Measurements from ENCODE around the gene CTSC. TPM values are rescaled to one million over a fixed set of nuclear protein-coding genes. Genes with fewer than 3 reads are reported as not detected.

The CTSC gene
- total RNA-seq, 1 experiment from 2014 or later = 269 TPM

GRCh38 chr11:88320149-88320559 lies 17.4 kb downstream of the CTSC start:
- Mint-ChIP-seq H3K4me1 (peaks cover 77% of the 10 kb centered on the region), H3K27ac (peak overlapping the region; percentile 96), H3K4me3 (no peak overlapping the region), H3K36me3 (peaks cover 42% of the 10 kb centered on the region), H3K9me3 (no peaks in the 10 kb centered on the region; the same call in 1 of the 2 replicates), H3K27me3 (ENCODE audit: low read depth) (no peaks in the 10 kb centered on the region)
- DNase-seq (ENCODE audit: low spot score) = no peak
- ChIA-PET CTCF (interaction anchor here (0.7 to 1.0 kb wide), 2 partner anchors 13 to 22 kb away, joined by 3 read pairs; no protein-coding TSS in a partner anchor), POLR2A (interaction anchor here (1.2 kb wide), 1 partner anchor 34 kb away, joined by 3 read pairs; no protein-coding TSS in a partner anchor)
- ATAC-seq = peak; percentile 62
- TF ChIP-seq ZNF219 (CRISPR knock-in tag; IDR thresholded peaks at IDR 0.05; ENCODE audit: borderline replicate concordance) (no peak), CREM (CRISPR knock-in tag; IDR thresholded peaks at IDR 0.05) (no peak), MYBL2 (CRISPR knock-in tag; IDR thresholded peaks at IDR 0.05) (no peak), ZNF138 (CRISPR knock-in tag; conservative IDR thresholded peaks at IDR 0.05) (no peak), FOXK1 (CRISPR knock-in tag; IDR thresholded peaks at IDR 0.05) (no peak)

GRCh38 chr11:88318017-88318416 lies 19.5 kb downstream of the CTSC start:
- TF ChIP-seq AR (CRISPR knock-in tag; IDR thresholded peaks at IDR 0.05) = no peak
- no peak for TF ChIP-seq ESRRA (CRISPR knock-in tag; IDR thresholded peaks at IDR 0.05; ENCODE audit: borderline replicate concordance)
- TF ChIP-seq HMGA2 (CRISPR knock-in tag; IDR thresholded peaks at IDR 0.05) = no peak
- no peak for TF ChIP-seq ATF3 (CRISPR knock-in tag; conservative IDR thresholded peaks at IDR 0.05)
- no peak for TF ChIP-seq FOXK1 (CRISPR knock-in tag; IDR thresholded peaks at IDR 0.05)
- no peak for TF ChIP-seq MLX (CRISPR knock-in tag; IDR thresholded peaks at IDR 0.05)
- no peak for TF ChIP-seq SOX15 (CRISPR knock-in tag; IDR thresholded peaks at IDR 0.05)
- no peak for TF ChIP-seq ERG (CRISPR knock-in tag; IDR thresholded peaks at IDR 0.05)
- no peak for TF ChIP-seq ZBTB21 (CRISPR knock-in tag; IDR thresholded peaks at IDR 0.05; ENCODE audit: borderline replicate concordance)
- no peak for TF ChIP-seq EMX1 (CRISPR knock-in tag; IDR thresholded peaks at IDR 0.05)
- TF ChIP-seq TCF7 (CRISPR knock-in tag; IDR thresholded peaks at IDR 0.05; ENCODE audit: low read depth) = no peak
- TF ChIP-seq ATF6 (CRISPR knock-in tag; IDR thresholded peaks at IDR 0.05) = no peak
- TF ChIP-seq ZNF121 (CRISPR knock-in tag; IDR thresholded peaks at IDR 0.05) = no peak
- Mint-ChIP-seq H3K27ac (no peak overlapping the region), H3K27me3 (ENCODE audit: low read depth) (no peaks in the 10 kb centered on the region), H3K9me3 (no peaks in the 10 kb centered on the region; the same call in 1 of the 2 replicates), H3K4me3 (no peak overlapping the region), H3K4me1 (peaks cover 76% of the 10 kb centered on the region), H3K36me3 (peaks cover 34% of the 10 kb centered on the region)
- no peak for DNase-seq (ENCODE audit: low spot score)
- POLR2A ChIA-PET = no interaction called here
- CTCF ChIA-PET = interaction anchor here (1.2 kb wide), 1 partner anchor 24 kb away, joined by 3 read pairs; no protein-coding TSS in a partner anchor
- no peak for ATAC-seq
